ENCODE results near the gene ROGDI. TPM values are rescaled to one million over a fixed set of nuclear protein-coding genes. Genes with fewer than 3 reads are reported as not detected.

ROGDI gene
- total and polyA plus RNA-seq, 2 of the 13 experiments (the other 11 are each of a cell fraction or from before 2014, with no cell fraction given) = 19.2 to 42.1 TPM

GRCh38 chr16:4787627-4788482 is 14.6 kb downstream of the ROGDI start, which contains the start of gene SEPTIN12 (continued):
- TF ChIP-seq TFDP2 (CRISPR knock-in tag; IDR thresholded peaks at IDR 0.05) = 0 out of 2 replicates have a peak, but pooled peaks have one; percentile 8
- no peak for TF ChIP-seq MYNN (CRISPR knock-in tag; IDR thresholded peaks at IDR 0.05; ENCODE audit: low read depth)
- TF ChIP-seq HOXA7 (CRISPR knock-in tag; IDR thresholded peaks at IDR 0.05) = no peak
- no peak for TF ChIP-seq HNF1A (IDR thresholded peaks at IDR 0.05; ENCODE audit: low read depth)
- no peak for TF ChIP-seq HNF1A (CRISPR knock-in tag; IDR thresholded peaks at IDR 0.05; ENCODE audit: borderline replicate concordance)
- TF ChIP-seq ZNF670 (CRISPR knock-in tag; IDR thresholded peaks at IDR 0.05; ENCODE audit: borderline replicate concordance) = no peak
- TF ChIP-seq ATAD3A (CRISPR knock-in tag; IDR thresholded peaks at IDR 0.05) = no peak
- TF ChIP-seq MYC (CRISPR knock-in tag; IDR thresholded peaks at IDR 0.05; ENCODE audit: borderline replicate concordance) = peak; percentile 21; the same call in 1 of the 2 replicates
- no peak for TF ChIP-seq ZSCAN12 (CRISPR knock-in tag; IDR thresholded peaks at IDR 0.05)
- TF ChIP-seq ZNF891 (CRISPR knock-in tag; IDR thresholded peaks at IDR 0.05) = peak; percentile 17; the same call in 1 of the 2 replicates
- TF ChIP-seq ZNF788 (CRISPR knock-in tag; IDR thresholded peaks at IDR 0.05; ENCODE audit: borderline replicate concordance) = 0 out of 2 replicates have a peak, but pooled peaks have one; percentile 10
- no peak for TF ChIP-seq ZNF704 (CRISPR knock-in tag; IDR thresholded peaks at IDR 0.05; ENCODE audit: borderline replicate concordance)
- TF ChIP-seq ZFP41 (CRISPR knock-in tag; IDR thresholded peaks at IDR 0.05; ENCODE audit: borderline replicate concordance) = no peak
- no peak for TF ChIP-seq ZNF660 (CRISPR knock-in tag; IDR thresholded peaks at IDR 0.05; ENCODE audit: borderline replicate concordance, low read depth)
- TF ChIP-seq NFYB (CRISPR knock-in tag; IDR thresholded peaks at IDR 0.05) = no peak
- no peak for TF ChIP-seq ZNF343 (CRISPR knock-in tag; IDR thresholded peaks at IDR 0.05)
- TF ChIP-seq, protein P1, sequence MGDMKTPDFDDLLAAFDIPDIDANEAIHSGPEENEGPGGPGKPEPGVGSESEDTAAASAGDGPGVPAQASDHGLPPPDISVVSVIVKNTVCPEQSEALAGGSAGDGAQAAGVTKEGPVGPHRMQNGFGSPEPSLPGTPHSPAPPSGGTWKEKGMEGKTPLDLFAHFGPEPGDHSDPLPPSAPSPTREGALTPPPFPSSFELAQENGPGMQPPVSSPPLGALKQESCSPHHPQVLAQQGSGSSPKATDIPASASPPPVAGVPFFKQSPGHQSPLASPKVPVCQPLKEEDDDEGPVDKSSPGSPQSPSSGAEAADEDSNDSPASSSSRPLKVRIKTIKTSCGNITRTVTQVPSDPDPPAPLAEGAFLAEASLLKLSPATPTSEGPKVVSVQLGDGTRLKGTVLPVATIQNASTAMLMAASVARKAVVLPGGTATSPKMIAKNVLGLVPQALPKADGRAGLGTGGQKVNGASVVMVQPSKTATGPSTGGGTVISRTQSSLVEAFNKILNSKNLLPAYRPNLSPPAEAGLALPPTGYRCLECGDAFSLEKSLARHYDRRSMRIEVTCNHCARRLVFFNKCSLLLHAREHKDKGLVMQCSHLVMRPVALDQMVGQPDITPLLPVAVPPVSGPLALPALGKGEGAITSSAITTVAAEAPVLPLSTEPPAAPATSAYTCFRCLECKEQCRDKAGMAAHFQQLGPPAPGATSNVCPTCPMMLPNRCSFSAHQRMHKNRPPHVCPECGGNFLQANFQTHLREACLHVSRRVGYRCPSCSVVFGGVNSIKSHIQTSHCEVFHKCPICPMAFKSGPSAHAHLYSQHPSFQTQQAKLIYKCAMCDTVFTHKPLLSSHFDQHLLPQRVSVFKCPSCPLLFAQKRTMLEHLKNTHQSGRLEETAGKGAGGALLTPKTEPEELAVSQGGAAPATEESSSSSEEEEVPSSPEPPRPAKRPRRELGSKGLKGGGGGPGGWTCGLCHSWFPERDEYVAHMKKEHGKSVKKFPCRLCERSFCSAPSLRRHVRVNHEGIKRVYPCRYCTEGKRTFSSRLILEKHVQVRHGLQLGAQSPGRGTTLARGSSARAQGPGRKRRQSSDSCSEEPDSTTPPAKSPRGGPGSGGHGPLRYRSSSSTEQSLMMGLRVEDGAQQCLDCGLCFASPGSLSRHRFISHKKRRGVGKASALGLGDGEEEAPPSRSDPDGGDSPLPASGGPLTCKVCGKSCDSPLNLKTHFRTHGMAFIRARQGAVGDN (CRISPR knock-in tag; IDR thresholded peaks at IDR 0.05) = peak; percentile 51
- 0 out of 2 replicates have a peak, but pooled peaks have one; percentile 43 for TF ChIP-seq ZNF747 (CRISPR knock-in tag; IDR thresholded peaks at IDR 0.05; ENCODE audit: borderline replicate concordance)
